HEK293 (cell line): Measurements from ENCODE around the gene TEX52.

Experiments used
- CTCF ChIA-PET: fragments of 350-600 bp; formaldehyde crosslinking; extraction: SDS; loops from one replicate; lab custom pipeline; 2021; ENCODE audit warnings: antibody characterized with exemption; lab: Yijun Ruan, JAX
- POLR2A ChIA-PET: fragments of 300-600 bp; formaldehyde crosslinking; extraction: SDS; loops from one replicate; lab custom pipeline; 2020; ENCODE audit warnings: antibody characterized with exemption, inconsistent platforms; lab: Yijun Ruan, JAX
- H3K27ac ChIP-seq: fragments of 200-500 bp; sonication (Bioruptor generic); 2 replicates; pipeline ENCODE4 v1.5.1; 2014; ENCODE audit warnings: low read depth, low read length, control low read depth, inconsistent platforms; ENCODE audit errors: extremely low read depth
- H3K36me3 ChIP-seq, 2 experiments: fragments of 200-500 bp in 1 of 2; sonication (Bioruptor generic) in 1 of 2; 1 replicate in 1 of 2; 2 replicates in 1 of 2; pipeline ENCODE4 v1.5.1; 2014 to 2017; ENCODE audit warnings: inconsistent platforms in 2 of 2, low read length in 2 of 2; ENCODE audit not compliant: control insufficient read depth in 2 of 2, insufficient read depth in 1 of 2
- H3K4me1 ChIP-seq: fragments of 200-500 bp; sonication (Bioruptor generic); 2 replicates; pipeline ENCODE4 v1.5.1; 2014; ENCODE audit warnings: mild to moderate bottlenecking, low read length, inconsistent platforms; ENCODE audit not compliant: control insufficient read depth, insufficient read depth
- H3K4me3 ChIP-seq: 2 replicates; pipeline ENCODE4 v1.5.1; 2011; ENCODE audit warnings: low read depth, mild to moderate bottlenecking, control low read depth, low read length, moderate library complexity
- H3K9me3 ChIP-seq: fragments of 200-500 bp; sonication (Bioruptor generic); 2 replicates; pipeline ENCODE4 v1.5.1; 2014; ENCODE audit warnings: low read depth, low read length, inconsistent platforms; ENCODE audit not compliant: control insufficient read depth, insufficient read depth
- IKZF3 ChIP-seq: fragments of 450-650 bp; IDR thresholded peaks from 2 replicates; pipeline ENCODE4 v1.5.0; 2018; ENCODE audit warnings: missing biosample characterization, mild to moderate bottlenecking, missing genetic modification characterization, moderate library complexity
- MYNN ChIP-seq: fragments of 450-650 bp; formaldehyde crosslinking; IDR thresholded peaks from 2 replicates; pipeline ENCODE4 v1.5.1; 2016; ENCODE audit warnings: missing biosample characterization, missing genetic modification characterization, borderline replicate concordance
- MZF1 ChIP-seq: fragments of 450-650 bp; formaldehyde crosslinking; IDR thresholded peaks from 2 replicates; pipeline ENCODE4 v1.5.1; 2017; ENCODE audit warnings: missing biosample characterization, missing genetic modification characterization, borderline replicate concordance
- OSR2 ChIP-seq: fragments of 450-650 bp; formaldehyde crosslinking; IDR thresholded peaks from 2 replicates; pipeline ENCODE4 v1.5.1; 2016; ENCODE audit warnings: missing biosample characterization, missing genetic modification characterization
- PRDM4 ChIP-seq: fragments of 450-650 bp; formaldehyde crosslinking; IDR thresholded peaks from 2 replicates; pipeline ENCODE4 v1.5.1; 2017; ENCODE audit warnings: missing biosample characterization, missing genetic modification characterization
- SP2 ChIP-seq: fragments of 450-650 bp; formaldehyde crosslinking; IDR thresholded peaks from 2 replicates; pipeline ENCODE4 v1.5.1; 2016; ENCODE audit warnings: missing biosample characterization, missing genetic modification characterization
- ZNF184 ChIP-seq: fragments of 450-650 bp; IDR thresholded peaks from 2 replicates; pipeline ENCODE4 v1.5.1; 2018; ENCODE audit warnings: missing biosample characterization, mild to moderate bottlenecking, missing genetic modification characterization
- ZNF274 ChIP-seq, 2 experiments: fragments of 200-500 bp in 1 of 2; fragments of 450-650 bp in 1 of 2; sonication (Bioruptor generic) in 1 of 2; formaldehyde crosslinking in 1 of 2; IDR thresholded peaks; 2 replicates each; pipeline versions ENCODE4 v1.5.1 to v1.6.1; 2014 to 2016; ENCODE audit warnings: borderline replicate concordance in 1 of 2, inconsistent platforms in 1 of 2, low read length in 1 of 2, missing biosample characterization in 1 of 2, missing genetic modification characterization in 1 of 2
- ZNF366 ChIP-seq: fragments of 450-650 bp; formaldehyde crosslinking; conservative IDR thresholded peaks from 2 replicates; pipeline ENCODE4 v1.5.1; 2016; ENCODE audit warnings: missing biosample characterization, missing genetic modification characterization
- ZNF544 ChIP-seq: fragments of 450-650 bp; formaldehyde crosslinking; IDR thresholded peaks from 2 replicates; pipeline ENCODE4 v1.5.0; 2017; ENCODE audit warnings: missing biosample characterization, missing genetic modification characterization
- ZNF561 ChIP-seq: fragments of 450-650 bp; IDR thresholded peaks from 2 replicates; pipeline ENCODE4 v1.5.1; 2018; ENCODE audit warnings: missing biosample characterization, missing genetic modification characterization, borderline replicate concordance
- ZNF600 ChIP-seq: fragments of 450-650 bp; formaldehyde crosslinking; IDR thresholded peaks from 2 replicates; pipeline ENCODE4 v1.5.1; 2016; ENCODE audit warnings: missing biosample characterization, missing genetic modification characterization
- ZNF664 ChIP-seq: fragments of 450-650 bp; formaldehyde crosslinking; IDR thresholded peaks from 2 replicates; pipeline ENCODE4 v1.5.1; 2016; ENCODE audit warnings: missing biosample characterization, missing genetic modification characterization
- ZNF76 ChIP-seq: fragments of 450-650 bp; formaldehyde crosslinking; IDR thresholded peaks from 2 replicates; pipeline ENCODE4; 2016; ENCODE audit warnings: low read depth, missing biosample characterization, missing genetic modification characterization, borderline replicate concordance
- ZXDB ChIP-seq: fragments of 450-650 bp; formaldehyde crosslinking; IDR thresholded peaks from 2 replicates; pipeline ENCODE4 v1.5.1; 2016; ENCODE audit warnings: missing biosample characterization, missing genetic modification characterization
- TF ChIP-seq, protein P1 (sequence below): fragments of 450-650 bp; formaldehyde crosslinking; conservative IDR thresholded peaks from 2 replicates; pipeline ENCODE4 v1.5.1; 2016; ENCODE audit warnings: low read depth, missing biosample characterization, missing genetic modification characterization
- TF ChIP-seq, protein P2 (sequence below): fragments of 450-650 bp; formaldehyde crosslinking; IDR thresholded peaks from 2 replicates; pipeline ENCODE4 v1.5.1; 2016; ENCODE audit warnings: missing biosample characterization, missing genetic modification characterization
- TF ChIP-seq, protein P3 (sequence below): fragments of 450-650 bp; formaldehyde crosslinking; IDR thresholded peaks from 2 replicates; pipeline ENCODE4 v1.5.1; 2016; ENCODE audit warnings: missing biosample characterization, missing genetic modification characterization

TEX52 gene

DNA sequence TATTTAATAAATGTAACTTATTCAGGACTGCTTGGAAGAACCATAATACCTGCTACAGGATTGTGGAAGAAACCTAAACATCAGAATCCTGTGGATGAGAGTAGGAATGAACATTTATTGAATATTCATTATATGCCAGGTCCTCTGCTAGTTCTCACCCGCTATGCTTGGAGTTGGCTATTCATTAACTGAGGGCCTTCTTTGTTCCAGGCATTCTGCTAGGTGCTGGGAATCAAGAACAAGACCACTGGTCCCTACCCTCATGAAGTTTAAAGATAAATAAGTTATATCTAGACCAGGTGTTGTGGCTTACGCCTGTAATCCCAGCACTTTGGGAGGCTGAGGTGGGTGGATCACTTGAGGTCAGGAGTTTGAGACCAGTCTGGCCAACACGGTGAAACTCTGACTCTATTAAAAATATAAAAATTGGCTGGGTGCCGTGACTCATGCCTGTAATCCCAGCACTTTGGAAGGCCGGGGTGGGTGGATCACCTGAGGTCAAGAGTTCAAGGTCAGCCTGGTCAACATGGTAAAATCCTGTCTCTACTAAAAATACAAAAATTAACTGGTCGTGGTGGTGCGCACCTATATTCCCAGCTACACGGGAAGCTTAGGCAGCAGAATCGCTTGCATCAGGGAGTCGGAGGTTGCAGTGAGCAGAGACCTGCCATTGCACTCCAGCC is 30.1 kb upstream of the TEX52 start (continued):
- TF ChIP-seq ZNF600 (tag by site-specific recombination) (no peak), ZNF561 (tag by site-specific recombination) (no peak), ZNF274 (IDR thresholded peaks at IDR 0.05; ENCODE audit: low read length) (no peak), ZNF274 (tag by site-specific recombination; IDR thresholded peaks at IDR 0.05; ENCODE audit: borderline replicate concordance) (no peak), SP2 (no peak), ZNF184 (tag by site-specific recombination) (no peak), ZNF366 (tag by site-specific recombination) (no peak), ZXDB (tag by site-specific recombination) (no peak), MZF1 (tag by site-specific recombination) (no peak), OSR2 (tag by site-specific recombination) (no peak)
- TF ChIP-seq, protein P1, sequence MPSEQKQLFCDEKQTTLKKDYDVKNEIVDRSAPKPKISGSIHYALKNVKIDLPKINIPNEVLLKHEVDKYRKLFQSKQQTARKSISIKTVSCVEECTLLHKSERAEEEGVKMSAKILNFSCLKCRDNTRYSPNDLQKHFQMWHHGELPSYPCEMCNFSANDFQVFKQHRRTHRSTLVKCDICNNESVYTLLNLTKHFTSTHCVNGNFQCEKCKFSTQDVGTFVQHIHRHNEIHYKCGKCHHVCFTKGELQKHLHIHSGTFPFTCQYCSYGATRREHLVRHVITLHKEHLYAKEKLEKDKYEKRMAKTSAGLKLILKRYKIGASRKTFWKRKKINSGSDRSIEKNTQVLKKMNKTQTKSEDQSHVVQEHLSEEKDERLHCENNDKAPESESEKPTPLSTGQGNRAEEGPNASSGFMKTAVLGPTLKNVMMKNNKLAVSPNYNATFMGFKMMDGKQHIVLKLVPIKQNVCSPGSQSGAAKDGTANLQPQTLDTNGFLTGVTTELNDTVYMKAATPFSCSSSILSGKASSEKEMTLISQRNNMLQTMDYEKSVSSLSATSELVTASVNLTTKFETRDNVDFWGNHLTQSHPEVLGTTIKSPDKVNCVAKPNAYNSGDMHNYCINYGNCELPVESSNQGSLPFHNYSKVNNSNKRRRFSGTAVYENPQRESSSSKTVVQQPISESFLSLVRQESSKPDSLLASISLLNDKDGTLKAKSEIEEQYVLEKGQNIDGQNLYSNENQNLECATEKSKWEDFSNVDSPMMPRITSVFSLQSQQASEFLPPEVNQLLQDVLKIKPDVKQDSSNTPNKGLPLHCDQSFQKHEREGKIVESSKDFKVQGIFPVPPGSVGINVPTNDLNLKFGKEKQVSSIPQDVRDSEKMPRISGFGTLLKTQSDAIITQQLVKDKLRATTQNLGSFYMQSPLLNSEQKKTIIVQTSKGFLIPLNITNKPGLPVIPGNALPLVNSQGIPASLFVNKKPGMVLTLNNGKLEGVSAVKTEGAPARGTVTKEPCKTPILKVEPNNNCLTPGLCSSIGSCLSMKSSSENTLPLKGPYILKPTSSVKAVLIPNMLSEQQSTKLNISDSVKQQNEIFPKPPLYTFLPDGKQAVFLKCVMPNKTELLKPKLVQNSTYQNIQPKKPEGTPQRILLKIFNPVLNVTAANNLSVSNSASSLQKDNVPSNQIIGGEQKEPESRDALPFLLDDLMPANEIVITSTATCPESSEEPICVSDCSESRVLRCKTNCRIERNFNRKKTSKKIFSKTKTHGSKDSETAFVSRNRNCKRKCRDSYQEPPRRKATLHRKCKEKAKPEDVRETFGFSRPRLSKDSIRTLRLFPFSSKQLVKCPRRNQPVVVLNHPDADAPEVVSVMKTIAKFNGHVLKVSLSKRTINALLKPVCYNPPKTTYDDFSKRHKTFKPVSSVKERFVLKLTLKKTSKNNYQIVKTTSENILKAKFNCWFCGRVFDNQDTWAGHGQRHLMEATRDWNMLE (tag by site-specific recombination), result no peak
- TF ChIP-seq, protein P2, sequence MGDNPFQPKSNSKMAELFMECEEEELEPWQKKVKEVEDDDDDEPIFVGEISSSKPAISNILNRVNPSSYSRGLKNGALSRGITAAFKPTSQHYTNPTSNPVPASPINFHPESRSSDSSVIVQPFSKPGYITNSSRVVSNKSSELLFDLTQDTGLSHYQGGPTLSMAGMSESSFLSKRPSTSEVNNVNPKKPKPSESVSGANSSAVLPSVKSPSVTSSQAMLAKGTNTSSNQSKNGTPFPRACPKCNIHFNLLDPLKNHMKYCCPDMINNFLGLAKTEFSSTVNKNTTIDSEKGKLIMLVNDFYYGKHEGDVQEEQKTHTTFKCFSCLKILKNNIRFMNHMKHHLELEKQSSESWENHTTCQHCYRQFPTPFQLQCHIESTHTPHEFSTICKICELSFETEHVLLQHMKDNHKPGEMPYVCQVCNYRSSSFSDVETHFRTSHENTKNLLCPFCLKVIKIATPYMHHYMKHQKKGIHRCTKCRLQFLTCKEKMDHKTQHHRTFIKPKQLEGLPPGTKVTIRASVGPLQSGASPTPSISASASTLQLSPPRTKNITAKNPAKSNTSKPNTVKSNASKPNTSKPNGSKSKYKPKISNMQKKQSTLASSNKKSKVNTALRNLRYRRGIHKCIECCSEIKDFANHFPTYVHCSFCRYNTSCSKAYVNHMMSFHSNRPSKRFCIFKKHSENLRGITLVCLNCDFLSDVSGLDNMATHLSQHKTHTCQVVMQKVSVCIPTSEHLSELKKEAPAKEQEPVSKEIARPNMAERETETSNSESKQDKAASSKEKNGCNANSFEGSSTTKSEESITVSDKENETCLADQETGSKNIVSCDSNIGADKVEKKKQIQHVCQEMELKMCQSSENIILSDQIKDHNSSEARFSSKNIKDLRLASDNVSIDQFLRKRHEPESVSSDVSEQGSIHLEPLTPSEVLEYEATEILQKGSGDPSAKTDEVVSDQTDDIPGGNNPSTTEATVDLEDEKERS (tag by site-specific recombination), result no peak

DNA sequence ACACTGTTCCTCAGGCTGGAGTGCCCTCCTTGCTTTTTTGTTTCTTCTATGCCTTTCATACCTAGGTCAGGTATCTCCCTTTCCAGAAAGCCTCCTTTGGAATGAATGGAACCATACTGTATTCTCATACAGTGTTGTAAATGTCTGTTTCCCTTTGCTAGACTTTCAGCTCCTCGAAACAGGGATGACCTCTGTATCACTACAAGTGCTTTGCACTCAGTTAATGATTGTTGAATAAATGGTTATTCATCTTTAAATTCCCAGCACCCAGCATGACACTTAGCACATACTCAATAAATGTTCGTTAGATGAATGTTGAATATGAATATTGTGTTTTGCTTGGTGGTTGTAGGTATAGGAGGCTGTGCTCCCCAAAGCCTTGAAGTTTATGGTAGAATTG is 28.0 kb upstream of the TEX52 start:
- H3K4me1 ChIP-seq, result no peaks in the 10 kb centered on the region
- CTCF ChIA-PET, result interaction anchor here (0.6 to 5.1 kb wide), 22 partner anchors 8 to 200 kb away, joined by 3 to 34 read pairs (median 4); partner anchors contain the start of genes FOXM1 and RHNO1
- peaks cover 21 to 43% of the 10 kb centered on the region in 2 experiments for H3K36me3 ChIP-seq
- TF ChIP-seq ZNF76 (no peak), PRDM4 (tag by site-specific recombination) (0 out of 2 replicates have a peak, but pooled peaks have one; percentile 24), MYNN (tag by site-specific recombination) (no peak), ZNF544 (no peak), ZNF664 (tag by site-specific recombination) (no peak), IKZF3 (tag by site-specific recombination) (peak; percentile 21; the same call in 1 of the 2 replicates)
- TF ChIP-seq, protein P3, sequence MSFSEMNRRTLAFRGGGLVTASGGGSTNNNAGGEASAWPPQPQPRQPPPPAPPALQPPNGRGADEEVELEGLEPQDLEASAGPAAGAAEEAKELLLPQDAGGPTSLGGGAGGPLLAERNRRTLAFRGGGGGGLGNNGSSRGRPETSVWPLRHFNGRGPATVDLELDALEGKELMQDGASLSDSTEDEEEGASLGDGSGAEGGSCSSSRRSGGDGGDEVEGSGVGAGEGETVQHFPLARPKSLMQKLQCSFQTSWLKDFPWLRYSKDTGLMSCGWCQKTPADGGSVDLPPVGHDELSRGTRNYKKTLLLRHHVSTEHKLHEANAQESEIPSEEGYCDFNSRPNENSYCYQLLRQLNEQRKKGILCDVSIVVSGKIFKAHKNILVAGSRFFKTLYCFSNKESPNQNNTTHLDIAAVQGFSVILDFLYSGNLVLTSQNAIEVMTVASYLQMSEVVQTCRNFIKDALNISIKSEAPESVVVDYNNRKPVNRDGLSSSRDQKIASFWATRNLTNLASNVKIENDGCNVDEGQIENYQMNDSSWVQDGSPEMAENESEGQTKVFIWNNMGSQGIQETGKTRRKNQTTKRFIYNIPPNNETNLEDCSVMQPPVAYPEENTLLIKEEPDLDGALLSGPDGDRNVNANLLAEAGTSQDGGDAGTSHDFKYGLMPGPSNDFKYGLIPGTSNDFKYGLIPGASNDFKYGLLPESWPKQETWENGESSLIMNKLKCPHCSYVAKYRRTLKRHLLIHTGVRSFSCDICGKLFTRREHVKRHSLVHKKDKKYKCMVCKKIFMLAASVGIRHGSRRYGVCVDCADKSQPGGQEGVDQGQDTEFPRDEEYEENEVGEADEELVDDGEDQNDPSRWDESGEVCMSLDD (tag by site-specific recombination), result no peak
- TF ChIP-seq, all 188 proteins: peak for 2
- POLR2A ChIA-PET, result interaction anchor here (0.6 to 2.3 kb wide), 5 partner anchors 8 to 156 kb away, joined by 3 to 9 read pairs (median 3); partner anchors contain the start of genes FOXM1 and RHNO1
- Histone ChIP-seq H3K9me3 (no peaks in the 10 kb centered on the region), H3K4me3 (no peak overlapping the region), H3K27ac (no peak overlapping the region)
